IPS-20b (cell line): Measurements from ENCODE around the gene CCDC146.

ENCODE experiments used
- H3K27ac ChIP-seq: one replicate; pipeline ENCODE4 v1.5.1; 2013; ENCODE audit warnings: low read length
- H3K27me3 ChIP-seq: 2 replicates; pipeline ENCODE4 v1.6.1; 2013; ENCODE audit warnings: mild to moderate bottlenecking, low read length, inconsistent platforms; ENCODE audit not compliant: insufficient read depth
- H3K36me3 ChIP-seq: 2 replicates; pipeline ENCODE4 v1.6.1; 2013; ENCODE audit warnings: low read depth, mild to moderate bottlenecking, inconsistent platforms, low read length, moderate library complexity; ENCODE audit not compliant: insufficient read depth
- H3K4me1 ChIP-seq: 2 replicates; pipeline ENCODE4 v1.6.1; 2013; ENCODE audit warnings: mild to moderate bottlenecking, control low read depth, inconsistent platforms, low read length, moderate library complexity; ENCODE audit not compliant: insufficient read depth
- H3K4me3 ChIP-seq: 2 replicates; pipeline ENCODE4 v1.5.1; 2013; ENCODE audit warnings: mild to moderate bottlenecking, low read length, inconsistent platforms
- H3K9ac ChIP-seq: 2 replicates; pipeline ENCODE4 v1.6.1; 2013; ENCODE audit warnings: low read depth, mild to moderate bottlenecking, inconsistent platforms, low read length, moderate library complexity
- H3K9me3 ChIP-seq: 2 replicates; pipeline ENCODE4 v1.6.1; 2013; ENCODE audit warnings: mild to moderate bottlenecking, low read depth, low read length, inconsistent platforms; ENCODE audit not compliant: insufficient read depth

The CCDC146 gene

GRCh38 chr7:77242554-77242953, 120.1 kb downstream of the CCDC146 start:
- Histone ChIP-seq H3K36me3 (no peaks in the 10 kb centered on the region), H3K9ac (no peak overlapping the region)

GRCh38 chr7:77244222-77244934, 122.0 kb downstream of the CCDC146 start:
- Histone ChIP-seq H3K36me3 (no peaks in the 10 kb centered on the region), H3K9ac (no peak overlapping the region), H3K27ac (no peak overlapping the region), H3K4me3 (no peak overlapping the region), H3K4me1 (peaks cover 19% of the 10 kb centered on the region), H3K27me3 (no peaks in the 10 kb centered on the region), H3K9me3 (no peaks in the 10 kb centered on the region)

More at GRCh38 chr7:77242554-77242953, 120.1 kb downstream of the CCDC146 start:
- Histone ChIP-seq H3K27me3 (no peaks in the 10 kb centered on the region), H3K4me3 (no peak overlapping the region), H3K4me1 (peaks cover 19% of the 10 kb centered on the region), H3K27ac (no peak overlapping the region), H3K9me3 (no peaks in the 10 kb centered on the region)

GRCh38 chr7:77245015-77245755, 122.8 kb downstream of the CCDC146 start:
- Histone ChIP-seq H3K9me3 (no peaks in the 10 kb centered on the region), H3K27ac (no peak overlapping the region), H3K27me3 (no peaks in the 10 kb centered on the region), H3K4me1 (peaks cover 19% of the 10 kb centered on the region), H3K9ac (no peak overlapping the region), H3K4me3 (no peak overlapping the region), H3K36me3 (no peaks in the 10 kb centered on the region)

- Histone ChIP-seq H3K27ac (no peak overlapping the region), H3K36me3 (no peaks in the 10 kb centered on the region), H3K9me3 (no peaks in the 10 kb centered on the region), H3K4me3 (no peak overlapping the region), H3K27me3 (no peaks in the 10 kb centered on the region), H3K9ac (no peak overlapping the region), H3K4me1 (peaks cover 19% of the 10 kb centered on the region)
Observed at GRCh38 chr7:77246026-77246640, 123.7 kb downstream of the CCDC146 start.

- Histone ChIP-seq H3K36me3 (no peaks in the 10 kb centered on the region), H3K9ac (no peak overlapping the region), H3K4me1 (peaks cover 11% of the 10 kb centered on the region), H3K27me3 (no peaks in the 10 kb centered on the region), H3K27ac (no peak overlapping the region), H3K4me3 (no peak overlapping the region), H3K9me3 (no peaks in the 10 kb centered on the region)
Observed at GRCh38 chr7:77247206-77247850, 124.9 kb downstream of the CCDC146 start.

GRCh38 chr7:77248154-77248553, 125.7 kb downstream of the CCDC146 start:
- Histone ChIP-seq H3K27me3 (no peaks in the 10 kb centered on the region), H3K36me3 (no peaks in the 10 kb centered on the region), H3K9ac (no peak overlapping the region), H3K4me3 (no peak overlapping the region), H3K9me3 (no peaks in the 10 kb centered on the region), H3K4me1 (0 out of 2 replicates have a peak, but pooled peaks cover 3% of the 10 kb centered on the region), H3K27ac (no peak overlapping the region)

- H3K4me1 ChIP-seq: no peaks in the 10 kb centered on the region
- no peak overlapping the region for H3K27ac ChIP-seq
- no peak overlapping the region for H3K9ac ChIP-seq
- no peaks in the 10 kb centered on the region for H3K9me3 ChIP-seq
- no peaks in the 10 kb centered on the region for H3K36me3 ChIP-seq
- no peak overlapping the region for H3K4me3 ChIP-seq
- H3K27me3 ChIP-seq: no peaks in the 10 kb centered on the region
Observed at GRCh38 chr7:77252506-77252905, 130.1 kb downstream of the CCDC146 start.

GRCh38 chr7:77253151-77253550, 130.7 kb downstream of the CCDC146 start:
- no peaks in the 10 kb centered on the region for H3K4me1 ChIP-seq
- no peaks in the 10 kb centered on the region for H3K27me3 ChIP-seq
- no peak overlapping the region for H3K4me3 ChIP-seq
- H3K9ac ChIP-seq: no peak overlapping the region
- no peak overlapping the region for H3K27ac ChIP-seq
- no peaks in the 10 kb centered on the region for H3K9me3 ChIP-seq
- no peaks in the 10 kb centered on the region for H3K36me3 ChIP-seq

- Histone ChIP-seq H3K27me3 (no peaks in the 10 kb centered on the region), H3K4me3 (no peak overlapping the region), H3K36me3 (no peaks in the 10 kb centered on the region), H3K4me1 (no peaks in the 10 kb centered on the region), H3K27ac (no peak overlapping the region), H3K9ac (no peak overlapping the region), H3K9me3 (no peaks in the 10 kb centered on the region)
Observed at GRCh38 chr7:77254429-77254828, 132.0 kb downstream of the CCDC146 start.

GRCh38 chr7:77254915-77255314, 132.5 kb downstream of the CCDC146 start:
- Histone ChIP-seq H3K4me3 (no peak overlapping the region), H3K27ac (no peak overlapping the region), H3K36me3 (no peaks in the 10 kb centered on the region), H3K4me1 (no peaks in the 10 kb centered on the region), H3K9ac (no peak overlapping the region), H3K27me3 (no peaks in the 10 kb centered on the region), H3K9me3 (no peaks in the 10 kb centered on the region)

GRCh38 chr7:77258014-77258413, 135.6 kb downstream of the CCDC146 start:
- H3K4me3 ChIP-seq: no peak overlapping the region
- no peak overlapping the region for H3K9ac ChIP-seq
- no peaks in the 10 kb centered on the region for H3K9me3 ChIP-seq
- no peaks in the 10 kb centered on the region for H3K36me3 ChIP-seq
- no peaks in the 10 kb centered on the region for H3K4me1 ChIP-seq
- no peak overlapping the region for H3K27ac ChIP-seq
- no peaks in the 10 kb centered on the region for H3K27me3 ChIP-seq
